ENCODE results near the gene HMCN1.

Gene HMCN1

GRCh38 chr1:185823467-185823866 is 89.3 kb downstream of the HMCN1 start:
- DNase-seq (ENCODE audit: low read depth): no peak
- H3K4me3 ChIP-seq (ENCODE audit: low read depth, low read length): no peak overlapping the region
- no peak for TF ChIP-seq CTCF (IDR thresholded peaks at IDR 0.05; ENCODE audit: control insufficient read depth, extremely low read depth, insufficient read depth)

GRCh38 chr1:185824106-185824505 is 89.9 kb downstream of the HMCN1 start:
- no peak for TF ChIP-seq CTCF (IDR thresholded peaks at IDR 0.05; ENCODE audit: control insufficient read depth, extremely low read depth, insufficient read depth)
- no peak overlapping the region for H3K4me3 ChIP-seq (ENCODE audit: low read depth, low read length)
- no peak for DNase-seq (ENCODE audit: low read depth)

GRCh38 chr1:185825556-185825955 is 91.4 kb downstream of the HMCN1 start:
- no peak for TF ChIP-seq CTCF (IDR thresholded peaks at IDR 0.05; ENCODE audit: control insufficient read depth, extremely low read depth, insufficient read depth)
- no peak overlapping the region for H3K4me3 ChIP-seq (ENCODE audit: low read depth, low read length)
- DNase-seq (ENCODE audit: low read depth): no peak

GRCh38 chr1:185834371-185834905 is 100.2 kb downstream of the HMCN1 start:
- TF ChIP-seq CTCF (IDR thresholded peaks at IDR 0.05; ENCODE audit: control insufficient read depth, extremely low read depth, insufficient read depth): no peak
- no peak overlapping the region for H3K4me3 ChIP-seq (ENCODE audit: low read depth, low read length)
- DNase-seq (ENCODE audit: low read depth): no peak

- TF ChIP-seq CTCF (IDR thresholded peaks at IDR 0.05; ENCODE audit: control insufficient read depth, extremely low read depth, insufficient read depth): no peak
- no peak overlapping the region for H3K4me3 ChIP-seq (ENCODE audit: low read depth, low read length)
- DNase-seq (ENCODE audit: low read depth): no peak
Measured at GRCh38 chr1:185835191-185835590, 101.0 kb downstream of the HMCN1 start.

- TF ChIP-seq CTCF (IDR thresholded peaks at IDR 0.05; ENCODE audit: control insufficient read depth, extremely low read depth, insufficient read depth): no peak
- DNase-seq (ENCODE audit: low read depth): no peak
- H3K4me3 ChIP-seq (ENCODE audit: low read depth, low read length): no peak overlapping the region
Measured at GRCh38 chr1:185837711-185838110, 103.5 kb downstream of the HMCN1 start.

- no peak overlapping the region for H3K4me3 ChIP-seq (ENCODE audit: low read depth, low read length)
- no peak for DNase-seq (ENCODE audit: low read depth)
- TF ChIP-seq CTCF (IDR thresholded peaks at IDR 0.05; ENCODE audit: control insufficient read depth, extremely low read depth, insufficient read depth): no peak
Measured at GRCh38 chr1:185838111-185838510, 103.9 kb downstream of the HMCN1 start.

Data from LNCaP clone FGC (cell line).